ENCODE measurements around the gene LIFR.

DNA sequence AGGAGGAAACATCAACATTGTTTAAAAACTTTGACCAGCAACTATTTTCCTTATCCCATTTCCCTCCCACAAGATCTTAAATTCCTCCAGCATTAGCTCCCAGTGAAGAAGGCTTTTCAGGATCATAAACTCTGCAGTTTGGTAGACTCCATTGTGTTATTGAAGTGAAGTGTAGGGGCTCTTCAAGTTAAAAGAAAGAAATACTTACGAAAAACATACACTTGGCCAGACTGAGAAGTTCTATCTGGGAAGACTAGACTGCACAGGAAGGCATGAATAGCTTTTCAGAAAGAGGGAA is 22.3 kb downstream of the LIFR start:
- no peak for TF ChIP-seq POLR2A (IDR thresholded peaks at IDR 0.05; ENCODE audit: low read length)
- no peak for TF ChIP-seq GATA1 (IDR thresholded peaks at IDR 0.05; ENCODE audit: low read depth, low read length)

Measured in erythroblast (primary cell).